ENCODE measurements around the gene VSIG10L2.

The VSIG10L2 gene

GRCh38 chr11:125953401-125953935 lies 7.6 kb downstream of the VSIG10L2 start:
- Histone ChIP-seq H3K27ac (ENCODE audit: poor library complexity, severe bottlenecking) (peak overlapping the region; percentile 73), H3K4me3 (ENCODE audit: severe bottlenecking) (no peak overlapping the region), H3K4me1 (ENCODE audit: insufficient read depth, poor library complexity, severe bottlenecking) (peaks cover 18% of the 10 kb centered on the region), H3K27me3 (ENCODE audit: insufficient read depth, poor library complexity, severe bottlenecking) (no peaks in the 10 kb centered on the region), H3K9me3 (ENCODE audit: severe bottlenecking) (no peaks in the 10 kb centered on the region), H3K36me3 (ENCODE audit: low read depth) (no peaks in the 10 kb centered on the region)
- DNase-seq (ENCODE audit: low spot score) (no peak), ATAC-seq (ENCODE audit: low read depth) (no peak)
- TF ChIP-seq CTCF (IDR thresholded peaks at IDR 0.05; ENCODE audit: poor library complexity, severe bottlenecking): no peak

- no peaks in the 10 kb centered on the region for H3K9me3 ChIP-seq (ENCODE audit: severe bottlenecking)
- no peak overlapping the region for H3K4me3 ChIP-seq (ENCODE audit: severe bottlenecking)
- no peak for TF ChIP-seq CTCF (IDR thresholded peaks at IDR 0.05; ENCODE audit: poor library complexity, severe bottlenecking)
- H3K36me3 ChIP-seq (ENCODE audit: low read depth): no peaks in the 10 kb centered on the region
- H3K27me3 ChIP-seq (ENCODE audit: insufficient read depth, poor library complexity, severe bottlenecking): no peaks in the 10 kb centered on the region
- H3K4me1 ChIP-seq (ENCODE audit: insufficient read depth, poor library complexity, severe bottlenecking): peaks cover 18% of the 10 kb centered on the region
- DNase-seq (ENCODE audit: low spot score) (no peak), ATAC-seq (ENCODE audit: low read depth) (no peak)
- H3K27ac ChIP-seq (ENCODE audit: poor library complexity, severe bottlenecking): peak overlapping the region; percentile 73
These were observed 8.5 kb downstream of the VSIG10L2 start for GRCh38 chr11:125954123-125954944.

DNA sequence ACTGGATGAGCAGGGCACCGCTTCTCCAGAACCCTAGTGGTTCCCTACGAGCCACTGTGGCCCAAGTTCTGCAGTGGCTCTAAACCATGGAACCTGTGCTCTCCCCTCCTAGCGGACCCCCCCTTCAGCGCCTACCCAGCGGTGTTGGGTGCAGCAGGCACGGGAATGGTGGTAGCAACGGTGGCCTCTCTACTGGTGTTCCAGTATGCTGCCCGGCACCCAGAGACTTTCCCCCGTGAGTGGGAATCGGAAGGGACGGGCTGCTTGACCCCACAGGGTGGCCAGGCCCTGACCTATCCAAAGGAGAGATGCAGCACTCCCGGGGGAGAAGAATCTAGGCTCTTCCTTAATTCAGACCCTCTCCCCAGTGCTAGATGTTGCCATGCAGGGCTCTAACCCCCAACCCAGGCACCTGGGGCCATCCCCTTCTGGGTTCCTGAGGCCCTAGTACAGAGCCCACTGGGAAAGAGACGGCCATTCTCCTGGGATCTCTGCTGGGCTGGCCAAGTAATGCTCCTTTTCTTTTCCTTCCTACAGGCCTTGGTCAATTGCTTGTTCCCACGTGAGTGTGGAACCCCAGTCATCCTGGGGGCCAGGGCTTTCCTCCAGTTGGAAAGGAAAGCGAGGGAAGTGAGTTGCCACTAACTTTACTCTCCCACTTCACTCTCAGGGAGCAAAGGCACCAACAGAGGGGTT lies 9.2 kb downstream of the VSIG10L2 start:
- Histone ChIP-seq H3K9me3 (ENCODE audit: severe bottlenecking) (no peaks in the 10 kb centered on the region), H3K4me3 (ENCODE audit: severe bottlenecking) (no peak overlapping the region), H3K36me3 (ENCODE audit: low read depth) (no peaks in the 10 kb centered on the region), H3K27ac (ENCODE audit: poor library complexity, severe bottlenecking) (no peak overlapping the region), H3K27me3 (ENCODE audit: insufficient read depth, poor library complexity, severe bottlenecking) (no peaks in the 10 kb centered on the region), H3K4me1 (ENCODE audit: insufficient read depth, poor library complexity, severe bottlenecking) (peaks cover 18% of the 10 kb centered on the region)
- ATAC-seq (ENCODE audit: low read depth) (no peak), DNase-seq (ENCODE audit: low spot score) (no peak)
- no peak for TF ChIP-seq CTCF (IDR thresholded peaks at IDR 0.05; ENCODE audit: poor library complexity, severe bottlenecking)

DNA sequence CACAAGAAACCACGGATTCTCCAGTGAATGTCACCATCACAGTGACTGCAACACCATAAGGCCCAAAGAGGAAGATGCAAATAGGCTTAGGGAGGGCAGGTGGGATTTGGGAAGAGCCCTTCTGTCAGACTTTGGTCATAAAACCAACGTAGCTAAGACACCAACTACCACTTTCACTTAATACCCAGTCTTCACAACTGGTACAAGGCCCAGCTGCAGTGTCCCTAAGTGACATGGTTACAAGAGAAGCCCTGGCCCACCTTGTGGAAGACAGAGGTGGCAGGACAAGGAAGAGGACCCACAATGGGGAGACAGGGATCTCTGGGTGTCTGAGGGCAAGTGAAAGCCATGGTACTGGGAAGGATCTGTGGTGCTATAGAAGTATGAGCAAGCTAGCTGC lies 10.0 kb downstream of the VSIG10L2 start:
- H3K27me3 ChIP-seq (ENCODE audit: insufficient read depth, poor library complexity, severe bottlenecking): no peaks in the 10 kb centered on the region
- H3K27ac ChIP-seq (ENCODE audit: poor library complexity, severe bottlenecking): no peak overlapping the region
- H3K9me3 ChIP-seq (ENCODE audit: severe bottlenecking): no peaks in the 10 kb centered on the region
- peaks cover 18% of the 10 kb centered on the region for H3K4me1 ChIP-seq (ENCODE audit: insufficient read depth, poor library complexity, severe bottlenecking)
- H3K4me3 ChIP-seq (ENCODE audit: severe bottlenecking): no peak overlapping the region
- H3K36me3 ChIP-seq (ENCODE audit: low read depth): no peaks in the 10 kb centered on the region
- ATAC-seq (ENCODE audit: low read depth) (no peak), DNase-seq (ENCODE audit: low spot score) (no peak)
- no peak for TF ChIP-seq CTCF (IDR thresholded peaks at IDR 0.05; ENCODE audit: poor library complexity, severe bottlenecking)
